K562 (cell line): Measurements from ENCODE around the gene CCL24. TPM values are rescaled to one million over a fixed set of nuclear protein-coding genes. Genes with fewer than 3 reads are reported as not detected.

ENCODE experiments used
- ARNT ChIP-seq, 2 experiments: fragments of 450-650 bp; IDR thresholded peaks; 2 replicates each; pipeline ENCODE4 v1.6.1; 2016; ENCODE audit warnings: mild to moderate bottlenecking in 1 of 2
- ATF2 ChIP-seq: sonication (generic); formaldehyde crosslinking; IDR thresholded peaks from 2 replicates; pipeline ENCODE4 v1.8.1; 2022; ENCODE audit warnings: missing genetic modification reagents
- CBX2 ChIP-seq: fragments of 200-600 bp; sonication (generic); IDR thresholded peaks from one replicate; pipeline ENCODE4 v1.6.1; 2012; ENCODE audit warnings: mild to moderate bottlenecking, low read length, inconsistent platforms; ENCODE audit not compliant: insufficient read depth, poor library complexity, severe bottlenecking
- CHAMP1 ChIP-seq: fragments of 450-650 bp; IDR thresholded peaks from 2 replicates; pipeline ENCODE4 v1.6.1; 2016; ENCODE audit warnings: mild to moderate bottlenecking
- CHD1 ChIP-seq: fragments of 200-600 bp; sonication (generic); IDR thresholded peaks from one replicate; pipeline ENCODE4 v1.6.1; 2012; ENCODE audit warnings: mild to moderate bottlenecking, moderate library complexity, low read length, inconsistent platforms
- COPS2 ChIP-seq: fragments of 450-650 bp; conservative IDR thresholded peaks from 2 replicates; pipeline ENCODE4 v1.6.1; 2016; ENCODE audit warnings: mild to moderate bottlenecking, moderate library complexity
- CREM ChIP-seq: IDR thresholded peaks from 2 replicates; pipeline ENCODE4 v1.6.1; 2014; ENCODE audit warnings: antibody characterized with exemption, low read depth
- ELK3 ChIP-seq: fragments of 450-650 bp; formaldehyde crosslinking; IDR thresholded peaks from 2 replicates; pipeline ENCODE4 v1.4.0; 2020; ENCODE audit warnings: mild to moderate bottlenecking
- FOXK2 ChIP-seq, 2 experiments: fragments of 450-650 bp; IDR thresholded peaks in 1 of 2; conservative IDR thresholded peaks in 1 of 2; 2 replicates each; pipeline ENCODE4 v1.6.1; 2016; ENCODE audit warnings: low read depth in 2 of 2, mild to moderate bottlenecking in 1 of 2
- GMEB1 ChIP-seq: fragments of 250-450 bp; sonication (Bioruptor Pico); IDR thresholded peaks from 2 replicates; pipeline ENCODE4 v1.4.0; 2020; ENCODE audit warnings: mild to moderate bottlenecking
- HOMEZ ChIP-seq: fragments of 250-450 bp; sonication (Bioruptor Pico); IDR thresholded peaks from 2 replicates; pipeline ENCODE4 v1.4.0; 2020; ENCODE audit warnings: mild to moderate bottlenecking, moderate library complexity
- IRF1 ChIP-seq: sonication (generic); formaldehyde crosslinking; IDR thresholded peaks from 2 replicates; pipeline ENCODE4 v1.8.0; 2022; ENCODE audit warnings: missing genetic modification reagents, mild to moderate bottlenecking, borderline replicate concordance
- NEUROD1 ChIP-seq: fragments of 150-350 bp; IDR thresholded peaks from 2 replicates; pipeline ENCODE4 v1.6.1; 2014; ENCODE audit warnings: borderline replicate concordance, low read length, low read depth; ENCODE audit not compliant: partially characterized antibody
- SOX6 ChIP-seq: fragments of 450-650 bp; IDR thresholded peaks from 2 replicates; pipeline ENCODE4 v1.6.1; 2014; ENCODE audit warnings: mild to moderate bottlenecking
- ZNF121 ChIP-seq: sonication (generic); formaldehyde crosslinking; conservative IDR thresholded peaks from 2 replicates; pipeline ENCODE4 v1.8.0; 2022; ENCODE audit warnings: missing genetic modification reagents
- ZNF347 ChIP-seq: fragments of 450-650 bp; formaldehyde crosslinking; IDR thresholded peaks from 2 replicates; pipeline ENCODE4 v1.4.0; 2020; ENCODE audit warnings: low read depth, mild to moderate bottlenecking, moderate library complexity
- ZNF76 ChIP-seq: fragments of 250-450 bp; sonication (Bioruptor Pico); IDR thresholded peaks from 2 replicates; pipeline ENCODE4 v1.4.0; 2020; ENCODE audit warnings: mild to moderate bottlenecking, moderate library complexity, borderline replicate concordance
- polyA plus RNA-seq, 8 experiments: library from polyadenylated mRNA; depleted of rRNA in 4 of 8; stranded (reverse) in 5 of 8; unstranded in 3 of 8; fragments of >200 nt; fragmentation: Nextera tagmentation in 2 of 8; fragmentation: Illumina TruSeq in 1 of 8; extraction: Ambion mirVana in 2 of 8; extraction: Trizol in 1 of 8; gene quantifications; 2 replicates each; pipeline versions ENCODE4 v1.2.1 to v1.2.3, GENCODE V29; 2011 to 2014; ENCODE audit warnings: inconsistent platforms in 1 of 8, missing spikeins in 1 of 8
- total RNA-seq, 7 experiments: library from RNA; depleted of rRNA in 6 of 7; stranded (reverse); fragments of >200 nt in 6 of 7; fragmentation: Illumina TruSeq in 2 of 7; extraction: Trizol in 2 of 7; gene quantifications; 2 replicates each; pipeline versions ENCODE4 v1.2.1 to v1.2.3, GENCODE V29; 2011 to 2021; ENCODE audit warnings: low replicate concordance in 1 of 7

CCL24 gene
- total and polyA plus RNA-seq, 9 of the 15 experiments (the other 6 are each of a cell fraction or from before 2014, with no cell fraction given), result 0.45 to 3.6 (median 0.95) TPM; not detected in 1

GRCh38 chr7:75842836-75843446 lies 29.3 kb upstream of the CCL24 start (continued):
- TF ChIP-seq CREM, result peak; percentile 39; the same call in 1 of the 2 replicates
- TF ChIP-seq CHAMP1, result no peak
- TF ChIP-seq ATF2 (CRISPR knock-in tag), result no peak
- TF ChIP-seq COPS2, result no peak
- peak; percentile 40 for TF ChIP-seq NEUROD1
- no peak for TF ChIP-seq GMEB1 (CRISPR knock-in tag)
- TF ChIP-seq SOX6, result peak; percentile 89
- TF ChIP-seq ZNF121 (CRISPR knock-in tag), result no peak
- no peak for TF ChIP-seq ELK3 (CRISPR knock-in tag)
- 0 out of 4 replicates have a peak, but pooled peaks of 1 of the 2 experiments have one; percentile 36 for TF ChIP-seq ARNT (IDR thresholded peaks at IDR 0.05)
- TF ChIP-seq FOXK2 (conservative IDR thresholded peaks at IDR 0.05 in 1 of 2, IDR thresholded peaks at IDR 0.05 in 1 of 2; ENCODE audit: low read depth in 2 of 2), result peak; percentile 41 to 51; a peak in 2 of 4 replicates
- TF ChIP-seq CHD1, result no peak
- no peak for TF ChIP-seq ZNF347
- TF ChIP-seq ZNF76 (CRISPR knock-in tag), result no peak
- no peak for TF ChIP-seq IRF1 (CRISPR knock-in tag)
- no peak for TF ChIP-seq HOMEZ
- no peak for TF ChIP-seq CBX2
